Regular cardiac myocyte (primary cell): ENCODE results near the gene DDIT4L. TPM values are rescaled to one million over a fixed set of nuclear protein-coding genes. Genes with fewer than 3 reads are reported as not detected.

Source experiments
- total RNA-seq: library from RNA; depleted of rRNA; stranded (reverse); fragments of >200 nt; gene quantifications from 2 replicates; pipeline ENCODE4 v1.2.3, GENCODE V29; 2014

The DDIT4L gene
- total RNA-seq, result 4.6 and 6.2 TPM in 2 replicates

GRCh38 chr4:100189820-100190642 lies at the start of gene DDIT4L:
TSS of gene DDIT4L (minus strand) at chr4:100190468. CDS start at chr4:100189983, 485 bp downstream.

Other genes starting within 250 kb of the DDIT4L start
- 31.2 and 56.9 TPM in 2 replicates for gene DNAJB14, start 243.8 kb downstream of the DDIT4L start, total RNA-seq
- gene H2AZ1, start 240.2 kb downstream of the DDIT4L start, total RNA-seq, result 99.8 and 552 TPM in 2 replicates